ENCODE data around the gene STYXL2. TPM values are rescaled to one million over a fixed set of nuclear protein-coding genes. Genes with fewer than 3 reads are reported as not detected.
A peak's percentile ranks its signal among the peaks of the same experiment; 100 is the strongest.

STYXL2 gene
- total and polyA plus RNA-seq, 4 donors = 2.0 to 7.6 (median 4.9) TPM

DNA sequence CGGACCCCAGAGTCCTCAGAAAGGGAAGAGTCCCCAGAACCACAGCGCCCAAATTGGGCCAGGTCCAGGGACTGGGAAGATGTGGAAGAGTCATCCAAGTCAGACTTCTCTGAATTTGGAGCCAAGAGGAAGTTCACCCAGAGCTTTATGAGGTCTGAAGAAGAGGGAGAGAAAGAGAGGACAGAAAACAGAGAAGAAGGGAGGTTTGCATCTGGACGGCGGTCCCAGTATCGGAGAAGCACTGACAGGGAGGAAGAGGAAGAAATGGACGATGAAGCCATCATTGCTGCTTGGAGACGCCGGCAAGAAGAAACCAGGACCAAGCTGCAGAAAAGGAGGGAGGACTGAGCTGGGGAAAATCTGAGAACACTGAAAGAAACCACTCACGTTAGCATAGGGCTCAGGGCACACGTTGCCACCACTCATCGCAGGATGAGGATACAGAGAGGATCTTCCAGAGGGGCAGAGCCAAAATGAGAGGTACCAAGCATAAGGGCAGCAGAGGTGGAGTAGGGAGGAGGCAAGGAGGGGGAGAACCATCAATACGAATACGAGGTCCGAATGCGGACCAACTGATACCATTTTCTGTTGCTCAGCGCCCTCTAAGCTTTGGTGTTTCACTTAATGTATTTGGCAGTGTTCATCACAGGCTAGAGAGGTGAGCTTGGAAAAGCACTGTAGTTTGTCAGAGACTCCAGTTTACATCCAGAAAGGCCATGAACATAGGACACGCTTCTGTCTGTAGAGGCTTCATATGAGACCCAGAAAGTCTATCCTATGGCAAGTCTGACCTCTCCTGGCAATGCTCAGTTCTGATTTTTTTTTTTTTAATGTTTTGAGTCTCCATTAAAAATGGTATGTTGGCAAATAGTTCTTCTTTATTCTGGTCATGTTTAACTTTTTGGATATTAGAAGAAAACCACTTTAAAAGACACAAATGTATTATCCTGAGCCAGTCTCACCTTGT, 34.7 kb downstream of the STYXL2 start:
- Histone ChIP-seq H3K27ac (ENCODE audit: low read depth in 1 of 2, low read length in 2 of 2) (no peak overlapping the region), H3K27me3 (ENCODE audit: control insufficient read depth in 1 of 2, insufficient read depth in 2 of 2, low read length in 1 of 2) (no peaks in the 10 kb centered on the region), H3K4me3 (ENCODE audit: low read length in 2 of 2) (no peak overlapping the region), H3K4me1 (ENCODE audit: control insufficient read depth in 1 of 2, insufficient read depth in 2 of 2, low read length in 2 of 2) (no peaks in the 10 kb centered on the region), H3K9me3 (ENCODE audit: control insufficient read depth, low read length) (no peaks in the 10 kb centered on the region), H3K36me3 (ENCODE audit: control insufficient read depth in 1 of 2, insufficient read depth in 2 of 2, low read length in 1 of 2) (peaks cover 0 to 11% of the 10 kb centered on the region in 2 donors)
- intact Hi-C loops (cut with DNase I) = loop anchor here in 1 of 2 donors (5.0 kb wide), 1 partner anchor 61 kb away; no protein-coding TSS in a partner anchor
- DNase-seq (no peak), ATAC-seq (ENCODE audit: low FRiP score) (no peak)
- WGBS, 2 donors = 84 to 90% methylated on average over 17 of the region's 17 CpGs

GRCh38 chr1:167130829-167131510, 37.1 kb downstream of the STYXL2 start:
- ATAC-seq (ENCODE audit: low FRiP score) = no peak
- Histone ChIP-seq H3K36me3 (ENCODE audit: control insufficient read depth in 1 of 2, insufficient read depth in 2 of 2, low read length in 1 of 2) (peaks cover 0 to 11% of the 10 kb centered on the region in 2 donors), H3K27me3 (ENCODE audit: control insufficient read depth in 1 of 2, insufficient read depth in 2 of 2, low read length in 1 of 2) (no peaks in the 10 kb centered on the region), H3K4me3 (ENCODE audit: low read length in 2 of 2) (no peak overlapping the region), H3K4me1 (ENCODE audit: control insufficient read depth in 1 of 2, insufficient read depth in 2 of 2, low read length in 2 of 2) (no peaks in the 10 kb centered on the region), H3K27ac (ENCODE audit: low read depth in 1 of 2, low read length in 2 of 2) (no peak overlapping the region), H3K9me3 (ENCODE audit: control insufficient read depth, low read length) (no peaks in the 10 kb centered on the region)
- 52 to 54% methylated on average over 4 of the region's 4 CpGs for WGBS, 2 donors
- no peak for DNase-seq
- intact Hi-C loops (cut with DNase I) = no loop called here

GRCh38 chr1:167132301-167133010, 38.6 kb downstream of the STYXL2 start:
- no peaks in the 10 kb centered on the region for H3K9me3 ChIP-seq (ENCODE audit: control insufficient read depth, low read length)
- intact Hi-C loops (cut with DNase I) = no loop called here
- no peak overlapping the region for H3K27ac ChIP-seq (ENCODE audit: low read depth in 1 of 2, low read length in 2 of 2)
- DNase-seq (no peak), ATAC-seq (ENCODE audit: low FRiP score) (no peak)
- H3K36me3 ChIP-seq (ENCODE audit: control insufficient read depth in 1 of 2, insufficient read depth in 2 of 2, low read length in 1 of 2) = peaks cover 0 to 7% of the 10 kb centered on the region in 2 donors
- H3K4me3 ChIP-seq (ENCODE audit: low read length in 2 of 2) = no peak overlapping the region
- WGBS, 2 donors = 74 to 76% methylated on average over 8 of the region's 8 CpGs
- H3K4me1 ChIP-seq (ENCODE audit: control insufficient read depth in 1 of 2, insufficient read depth in 2 of 2, low read length in 2 of 2) = peaks cover 0 to 4% of the 10 kb centered on the region in 2 donors
- H3K27me3 ChIP-seq (ENCODE audit: control insufficient read depth in 1 of 2, insufficient read depth in 2 of 2, low read length in 1 of 2) = no peaks in the 10 kb centered on the region

DNA sequence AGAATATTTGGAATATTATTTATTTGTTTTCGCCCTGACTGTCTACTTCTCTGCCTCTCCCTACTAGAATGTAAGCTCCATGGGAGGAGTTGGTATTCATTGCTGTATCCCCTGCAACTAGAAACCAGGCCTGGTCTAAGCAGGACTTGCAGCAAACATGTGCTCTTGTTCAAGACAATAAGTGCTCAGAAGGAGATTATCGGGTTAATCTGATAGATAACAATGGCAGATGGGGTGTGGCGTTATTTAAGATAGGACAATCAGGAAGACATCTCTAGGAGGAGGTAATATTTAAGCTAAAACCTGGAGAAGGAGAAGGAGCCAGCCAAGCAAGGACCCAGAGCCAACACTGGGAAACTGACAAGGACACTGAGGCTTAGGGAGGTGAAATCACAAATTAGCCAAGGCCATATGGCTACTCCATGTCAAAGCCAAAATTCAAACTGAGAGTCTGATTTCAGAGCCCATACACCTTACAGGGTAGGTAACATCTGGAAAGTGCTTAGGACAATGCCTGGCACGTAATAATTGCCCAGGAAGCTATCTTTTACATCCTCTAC, 41.5 kb downstream of the STYXL2 start:
- peak overlapping the region in 1 of 2 donors; percentile 71 for H3K27ac ChIP-seq (ENCODE audit: low read depth in 1 of 2, low read length in 2 of 2)
- no peaks in the 10 kb centered on the region for H3K9me3 ChIP-seq (ENCODE audit: control insufficient read depth, low read length)
- no peak for DNase-seq
- H3K36me3 ChIP-seq (ENCODE audit: control insufficient read depth in 1 of 2, insufficient read depth in 2 of 2, low read length in 1 of 2) = no peaks in the 10 kb centered on the region
- intact Hi-C loops (cut with DNase I) = no loop called here
- ATAC-seq (ENCODE audit: low FRiP score) = no peak
- WGBS, 2 donors = 61 to 82% methylated on average over 4 of the region's 4 CpGs
- no peaks in the 10 kb centered on the region for H3K27me3 ChIP-seq (ENCODE audit: control insufficient read depth in 1 of 2, insufficient read depth in 2 of 2, low read length in 1 of 2)
- peaks cover 0 to 4% of the 10 kb centered on the region in 2 donors for H3K4me1 ChIP-seq (ENCODE audit: control insufficient read depth in 1 of 2, insufficient read depth in 2 of 2, low read length in 2 of 2)
- H3K4me3 ChIP-seq (ENCODE audit: low read length in 2 of 2) = no peak overlapping the region

DNA sequence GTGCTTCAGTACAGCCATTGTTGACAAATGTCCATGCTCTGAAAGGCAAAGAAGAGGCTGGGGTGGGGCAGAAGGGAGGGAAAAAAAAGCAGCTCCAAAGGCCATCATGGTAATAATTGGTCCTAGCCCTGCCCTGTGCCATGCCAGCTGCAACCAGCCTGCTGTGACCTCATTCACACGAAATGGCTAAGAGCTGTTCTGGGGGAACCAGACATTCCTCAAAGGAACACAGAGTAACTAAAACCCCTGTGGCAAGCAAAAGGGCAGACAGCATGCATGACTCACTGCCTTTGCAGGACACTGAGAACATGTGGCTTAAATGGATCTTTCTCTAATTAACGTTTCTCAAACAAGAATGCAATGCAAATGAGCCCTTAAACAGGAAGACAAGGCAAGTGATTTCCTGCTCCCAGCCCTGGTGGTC, 42.3 kb downstream of the STYXL2 start:
- 3 to 12% methylated on average over 2 of the region's 2 CpGs for WGBS, 2 donors
- no peaks in the 10 kb centered on the region for H3K9me3 ChIP-seq (ENCODE audit: control insufficient read depth, low read length)
- no peak for ATAC-seq (ENCODE audit: low FRiP score)
- H3K4me1 ChIP-seq (ENCODE audit: control insufficient read depth in 1 of 2, insufficient read depth in 2 of 2, low read length in 2 of 2) = peaks cover 0 to 4% of the 10 kb centered on the region in 2 donors
- no peak for DNase-seq
- H3K27ac ChIP-seq (ENCODE audit: low read depth in 1 of 2, low read length in 2 of 2) = peak overlapping the region in 1 of 2 donors; percentile 83
- H3K4me3 ChIP-seq (ENCODE audit: low read length in 2 of 2) = no peak overlapping the region
- no peaks in the 10 kb centered on the region for H3K36me3 ChIP-seq (ENCODE audit: control insufficient read depth in 1 of 2, insufficient read depth in 2 of 2, low read length in 1 of 2)
- no peaks in the 10 kb centered on the region for H3K27me3 ChIP-seq (ENCODE audit: control insufficient read depth in 1 of 2, insufficient read depth in 2 of 2, low read length in 1 of 2)
- intact Hi-C loops (cut with DNase I) = no loop called here

GRCh38 chr1:167136806-167137205, 42.9 kb downstream of the STYXL2 start:
- WGBS, 2 donors = 49 to 50% methylated on average over 2 of the region's 2 CpGs

GRCh38 chr1:167137332-167137781, 43.5 kb downstream of the STYXL2 start:
- DNase-seq (no peak), ATAC-seq (ENCODE audit: low FRiP score) (no peak)
- Histone ChIP-seq H3K36me3 (ENCODE audit: control insufficient read depth in 1 of 2, insufficient read depth in 2 of 2, low read length in 1 of 2) (no peaks in the 10 kb centered on the region), H3K4me1 (ENCODE audit: control insufficient read depth in 1 of 2, insufficient read depth in 2 of 2, low read length in 2 of 2) (peaks cover 0 to 4% of the 10 kb centered on the region in 2 donors), H3K9me3 (ENCODE audit: control insufficient read depth, low read length) (no peaks in the 10 kb centered on the region), H3K4me3 (ENCODE audit: low read length in 2 of 2) (no peak overlapping the region), H3K27ac (ENCODE audit: low read depth in 1 of 2, low read length in 2 of 2) (peak overlapping the region in 1 of 2 donors; percentile 65), H3K27me3 (ENCODE audit: control insufficient read depth in 1 of 2, insufficient read depth in 2 of 2, low read length in 1 of 2) (no peaks in the 10 kb centered on the region)
- 11 to 13% methylated on average over 6 of the region's 6 CpGs for WGBS, 2 donors
- intact Hi-C loops (cut with DNase I) = no loop called here

More at GRCh38 chr1:167136806-167137205, 42.9 kb downstream of the STYXL2 start:
- no peaks in the 10 kb centered on the region for H3K9me3 ChIP-seq (ENCODE audit: control insufficient read depth, low read length)
- peaks cover 0 to 4% of the 10 kb centered on the region in 2 donors for H3K4me1 ChIP-seq (ENCODE audit: control insufficient read depth in 1 of 2, insufficient read depth in 2 of 2, low read length in 2 of 2)
- no peaks in the 10 kb centered on the region for H3K36me3 ChIP-seq (ENCODE audit: control insufficient read depth in 1 of 2, insufficient read depth in 2 of 2, low read length in 1 of 2)
- ATAC-seq (ENCODE audit: low FRiP score) = no peak
- intact Hi-C loops (cut with DNase I) = no loop called here
- no peak for DNase-seq
- no peak overlapping the region for H3K27ac ChIP-seq (ENCODE audit: low read depth in 1 of 2, low read length in 2 of 2)
- H3K27me3 ChIP-seq (ENCODE audit: control insufficient read depth in 1 of 2, insufficient read depth in 2 of 2, low read length in 1 of 2) = no peaks in the 10 kb centered on the region
- H3K4me3 ChIP-seq (ENCODE audit: low read length in 2 of 2) = no peak overlapping the region

Measured in aorta (tissue), 5 donors.